OCI-LY7 (cell line): ENCODE data around the gene SORBS2. TPM values are rescaled to one million over a fixed set of nuclear protein-coding genes. Genes with fewer than 3 reads are reported as not detected.

ENCODE experiments used
- BruUV-seq: library from RNA; stranded (reverse); fragments of 400-500 nt; replicated peaks from 2 replicates; lab custom pipeline; 2021; lab: Mats Ljungman, UMichigan
- CTCF ChIA-PET: fragments of 300-600 bp; sonication (Branson Sonifier 250); formaldehyde crosslinking; loops from one replicate; lab custom pipeline; 2022; ENCODE audit warnings: antibody characterized with exemption; ENCODE audit not compliant: unreplicated experiment; lab: Charles Lee
- POLR2A ChIA-PET: fragments of 300-600 bp; sonication (Branson Sonifier 250); formaldehyde crosslinking; loops from one replicate; lab custom pipeline; 2022; ENCODE audit warnings: antibody characterized with exemption; lab: Charles Lee
- DNase-seq: peaks from one replicate; pipeline ENCODE4 v3.0.0-alpha.2; 2015; ENCODE audit warnings: low spot score
- H2AFZ ChIP-seq: fragments of 200-600 bp; sonication (generic), shearing (Covaris generic); 2 replicates; pipeline ENCODE4 v1.6.1; 2014; ENCODE audit warnings: mild to moderate bottlenecking, antibody characterized with exemption, low read length, moderate library complexity
- H3K27ac ChIP-seq: fragments of 200-600 bp; sonication (generic); 2 replicates; pipeline ENCODE4 v1.5.1; 2014; ENCODE audit warnings: mixed run types, low read depth, mild to moderate bottlenecking, moderate library complexity, low read length, inconsistent platforms; ENCODE audit not compliant: poor library complexity, severe bottlenecking
- H3K36me3 ChIP-seq: fragments of 200-600 bp; sonication (generic); 2 replicates; pipeline ENCODE4 v1.6.1; 2014; ENCODE audit warnings: mild to moderate bottlenecking, antibody characterized with exemption, low read length, moderate library complexity, mixed read lengths; ENCODE audit not compliant: insufficient read depth
- H3K4me1 ChIP-seq: fragments of 200-600 bp; sonication (generic); 2 replicates; pipeline ENCODE4 v1.5.1; 2014; ENCODE audit warnings: mild to moderate bottlenecking, low read length; ENCODE audit not compliant: insufficient read depth, poor library complexity, severe bottlenecking
- H3K4me2 ChIP-seq: fragments of 200-600 bp; sonication (generic); 2 replicates; pipeline ENCODE4 v1.6.1; 2014; ENCODE audit warnings: mild to moderate bottlenecking, low read length
- H3K4me3 ChIP-seq: fragments of 200-600 bp; sonication (generic); 2 replicates; pipeline ENCODE4 v1.5.1; 2014; ENCODE audit warnings: mild to moderate bottlenecking, low read depth, low read length; ENCODE audit not compliant: poor library complexity, severe bottlenecking
- H3K79me2 ChIP-seq: fragments of 200-600 bp; sonication (generic); 2 replicates; pipeline ENCODE4 v1.6.1; 2016; ENCODE audit warnings: low read depth, mild to moderate bottlenecking, low read length, moderate library complexity, mixed read lengths; ENCODE audit not compliant: insufficient read depth
- H3K9me2 ChIP-seq: fragments of 200-600 bp; sonication (generic); 2 replicates; pipeline ENCODE4 v1.6.1; 2016; ENCODE audit warnings: mild to moderate bottlenecking, low read length, mixed read lengths; ENCODE audit not compliant: insufficient read depth
- H3K9me3 ChIP-seq: fragments of 200-600 bp; sonication (generic); 2 replicates; pipeline ENCODE4 v1.6.1; 2014; ENCODE audit warnings: mild to moderate bottlenecking, mixed run types, low read length, mixed read lengths
- H4K20me1 ChIP-seq: fragments of 200-600 bp; sonication (generic); 2 replicates; pipeline ENCODE4 v1.6.1; 2014; ENCODE audit warnings: mild to moderate bottlenecking, antibody characterized with exemption, low read length, moderate library complexity, mixed read lengths; ENCODE audit not compliant: insufficient read depth
- EZH2phosphoT487 ChIP-seq: fragments of 200-600 bp; sonication (generic); IDR thresholded peaks from 2 replicates; pipeline ENCODE4 v1.6.1; 2018; ENCODE audit warnings: low read depth, borderline replicate concordance, mild to moderate bottlenecking, mixed run types, antibody characterized with exemption, low read length, moderate library complexity, mixed read lengths
- intact Hi-C: fragments of 100-400 bp; cut with micrococcal nuclease; formaldehyde crosslinking; loops from one replicate; pipeline ENCODE4 v1.10.0; 2022; ENCODE audit not compliant: unreplicated experiment
- total RNA-seq, 2 experiments: library from RNA; depleted of rRNA in 1 of 2; stranded (reverse); fragments of >200 nt in 1 of 2; shearing (Covaris generic) in 1 of 2; gene quantifications; 2 replicates each; pipeline ENCODE4 v1.2.3, GENCODE V29; 2014 to 2022
- TF ChIP-seq, protein P1 (sequence below): fragments of 200-600 bp; sonication (generic); conservative IDR thresholded peaks from 2 replicates; pipeline ENCODE4 v1.5.1; 2014; ENCODE audit warnings: mild to moderate bottlenecking, antibody characterized with exemption, low read length, moderate library complexity, mixed read lengths

SORBS2 gene
- total RNA-seq, 2 experiments from 2014 or later = 33.2 to 43.5 TPM

DNA sequence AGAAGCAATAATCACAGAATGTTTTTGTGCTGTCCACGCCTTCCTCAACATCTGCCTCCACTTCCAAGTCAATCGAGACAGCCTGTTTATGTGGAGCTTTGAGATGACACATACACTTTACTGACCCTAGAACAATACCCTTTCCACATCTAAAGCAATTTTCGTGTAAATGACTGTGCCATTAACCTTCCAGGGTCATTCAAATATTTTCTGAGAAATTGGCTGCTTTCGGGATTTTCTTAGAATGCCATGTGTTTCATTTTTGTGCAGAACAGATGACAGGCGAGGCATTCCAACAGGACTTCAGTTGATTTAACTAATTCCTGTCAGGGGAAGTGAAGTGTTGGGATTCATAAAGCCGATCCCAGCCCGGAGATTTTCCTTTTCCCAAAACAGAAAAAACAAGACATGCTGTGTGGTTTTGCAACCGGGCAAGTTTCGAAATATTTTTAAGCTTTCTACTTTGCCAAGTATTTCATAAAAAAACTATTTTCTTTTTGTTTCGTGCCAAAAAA is 73.9 kb downstream of the SORBS2 start:
- intact Hi-C loops = no loop called here
- TF ChIP-seq, protein P1, sequence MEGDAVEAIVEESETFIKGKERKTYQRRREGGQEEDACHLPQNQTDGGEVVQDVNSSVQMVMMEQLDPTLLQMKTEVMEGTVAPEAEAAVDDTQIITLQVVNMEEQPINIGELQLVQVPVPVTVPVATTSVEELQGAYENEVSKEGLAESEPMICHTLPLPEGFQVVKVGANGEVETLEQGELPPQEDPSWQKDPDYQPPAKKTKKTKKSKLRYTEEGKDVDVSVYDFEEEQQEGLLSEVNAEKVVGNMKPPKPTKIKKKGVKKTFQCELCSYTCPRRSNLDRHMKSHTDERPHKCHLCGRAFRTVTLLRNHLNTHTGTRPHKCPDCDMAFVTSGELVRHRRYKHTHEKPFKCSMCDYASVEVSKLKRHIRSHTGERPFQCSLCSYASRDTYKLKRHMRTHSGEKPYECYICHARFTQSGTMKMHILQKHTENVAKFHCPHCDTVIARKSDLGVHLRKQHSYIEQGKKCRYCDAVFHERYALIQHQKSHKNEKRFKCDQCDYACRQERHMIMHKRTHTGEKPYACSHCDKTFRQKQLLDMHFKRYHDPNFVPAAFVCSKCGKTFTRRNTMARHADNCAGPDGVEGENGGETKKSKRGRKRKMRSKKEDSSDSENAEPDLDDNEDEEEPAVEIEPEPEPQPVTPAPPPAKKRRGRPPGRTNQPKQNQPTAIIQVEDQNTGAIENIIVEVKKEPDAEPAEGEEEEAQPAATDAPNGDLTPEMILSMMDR = no peak
- no peak for TF ChIP-seq EZH2phosphoT487
- no TSS peak for BruUV-seq
- Histone ChIP-seq H2AFZ (no peak overlapping the region), H3K79me2 (no peaks in the 10 kb centered on the region), H3K9me3 (no peaks in the 10 kb centered on the region), H3K4me2 (no peak overlapping the region), H3K27ac (no peak overlapping the region), H3K4me3 (no peak overlapping the region), H3K9me2 (no peaks in the 10 kb centered on the region), H3K4me1 (peaks cover 40% of the 10 kb centered on the region), H3K36me3 (no peaks in the 10 kb centered on the region), H4K20me1 (peaks cover 12% of the 10 kb centered on the region)
- ChIA-PET CTCF (no interaction called here), POLR2A (interaction anchor here (0.7 kb wide), 1 partner anchor 265 kb away, joined by 4 read pairs; no protein-coding TSS in a partner anchor)
- DNase-seq = no peak

DNA sequence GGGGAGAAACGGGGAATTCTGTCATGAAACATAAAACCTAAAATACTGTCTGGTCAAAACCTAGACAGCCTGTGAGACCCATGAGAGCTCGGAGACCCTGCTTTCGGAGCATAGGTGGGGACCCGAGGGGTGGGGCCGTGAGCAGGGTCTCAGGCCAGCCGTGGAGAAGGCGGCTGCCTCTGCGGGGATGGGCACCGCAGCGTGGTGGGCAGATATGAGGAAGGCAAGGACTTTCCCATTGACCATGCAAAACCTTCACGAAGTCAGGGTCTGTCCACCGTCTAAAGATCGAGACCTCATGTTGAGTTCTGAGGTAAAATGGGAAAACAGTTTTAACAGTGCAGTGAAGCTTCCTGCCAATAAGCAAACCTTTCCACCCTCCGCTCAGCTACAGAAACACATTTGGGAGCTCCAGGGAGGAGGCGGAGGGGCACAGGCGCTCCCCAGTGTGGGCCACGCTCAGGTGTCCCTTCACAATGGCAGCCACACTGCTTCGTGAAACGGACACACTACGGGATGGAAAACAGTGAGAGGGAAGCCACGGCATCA is 74.4 kb downstream of the SORBS2 start:
- peaks cover 12% of the 10 kb centered on the region for H4K20me1 ChIP-seq
- H3K9me3 ChIP-seq = no peaks in the 10 kb centered on the region
- H3K4me2 ChIP-seq = no peak overlapping the region
- no peaks in the 10 kb centered on the region for H3K79me2 ChIP-seq
- no peaks in the 10 kb centered on the region for H3K36me3 ChIP-seq
- ChIA-PET POLR2A (interaction anchor here (0.7 kb wide), 1 partner anchor 265 kb away, joined by 4 read pairs; no protein-coding TSS in a partner anchor), CTCF (no interaction called here)
- no peaks in the 10 kb centered on the region for H3K9me2 ChIP-seq
- no peak overlapping the region for H3K4me3 ChIP-seq
- TF ChIP-seq, protein P1 = no peak
- no peak for TF ChIP-seq EZH2phosphoT487
- no peak for DNase-seq
- no TSS peak for BruUV-seq
- intact Hi-C loops = no loop called here
- H2AFZ ChIP-seq = no peak overlapping the region
- H3K4me1 ChIP-seq = peaks cover 40% of the 10 kb centered on the region
- H3K27ac ChIP-seq = no peak overlapping the region

DNA sequence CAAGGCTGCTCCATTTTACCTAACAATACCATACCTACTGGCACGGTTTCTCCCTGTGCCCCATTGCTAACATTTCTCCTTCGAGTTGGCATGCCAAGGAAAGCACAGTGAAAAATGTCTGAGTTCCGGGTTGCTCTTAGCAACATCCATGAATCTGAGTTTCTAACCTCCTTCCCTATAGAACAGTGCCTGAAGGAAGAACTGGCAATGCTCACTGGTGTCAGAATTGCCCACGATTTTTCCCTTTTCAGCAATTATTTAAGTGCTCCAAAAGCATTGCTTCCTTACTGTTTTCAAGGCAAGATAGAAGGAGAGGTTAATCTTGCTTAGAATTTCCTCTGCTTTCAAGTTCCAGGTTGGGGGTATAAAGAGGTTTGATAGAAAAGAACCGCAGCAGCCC is 75.1 kb downstream of the SORBS2 start:
- TF ChIP-seq, protein P1 = no peak
- TF ChIP-seq EZH2phosphoT487 = no peak
- no peak overlapping the region for H3K27ac ChIP-seq
- ChIA-PET POLR2A (no interaction called here), CTCF (no interaction called here)
- H3K4me3 ChIP-seq = no peak overlapping the region
- peaks cover 47% of the 10 kb centered on the region for H3K4me1 ChIP-seq
- no TSS peak for BruUV-seq
- H3K9me3 ChIP-seq = no peaks in the 10 kb centered on the region
- DNase-seq = no peak
- no peaks in the 10 kb centered on the region for H3K79me2 ChIP-seq
- H3K4me2 ChIP-seq = no peak overlapping the region
- no peak overlapping the region for H2AFZ ChIP-seq
- intact Hi-C loops = no loop called here
- peaks cover 12% of the 10 kb centered on the region for H4K20me1 ChIP-seq
- H3K9me2 ChIP-seq = no peaks in the 10 kb centered on the region
- no peaks in the 10 kb centered on the region for H3K36me3 ChIP-seq
